ENCODE data around the gene IFNE.

DNA sequence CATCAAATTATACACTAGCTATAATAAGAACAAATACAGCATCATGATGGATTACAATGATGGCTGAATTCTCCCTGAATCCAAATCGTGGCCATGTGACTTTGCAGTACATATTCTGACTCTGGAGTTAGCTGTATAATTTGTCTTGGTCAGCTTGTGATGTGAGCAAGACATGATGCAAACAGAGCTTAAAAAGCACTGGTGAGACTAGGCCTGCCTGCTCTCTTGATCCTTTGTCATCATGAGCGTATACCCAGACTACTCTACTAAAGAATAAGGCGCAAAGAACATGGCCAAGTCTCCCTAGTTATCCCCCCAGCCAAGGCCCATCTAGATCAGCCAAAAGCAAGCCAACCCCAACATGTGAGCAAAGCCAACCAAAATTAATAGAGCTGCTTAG, 34.7 kb upstream of the IFNE start:
- TF ChIP-seq, protein P1, sequence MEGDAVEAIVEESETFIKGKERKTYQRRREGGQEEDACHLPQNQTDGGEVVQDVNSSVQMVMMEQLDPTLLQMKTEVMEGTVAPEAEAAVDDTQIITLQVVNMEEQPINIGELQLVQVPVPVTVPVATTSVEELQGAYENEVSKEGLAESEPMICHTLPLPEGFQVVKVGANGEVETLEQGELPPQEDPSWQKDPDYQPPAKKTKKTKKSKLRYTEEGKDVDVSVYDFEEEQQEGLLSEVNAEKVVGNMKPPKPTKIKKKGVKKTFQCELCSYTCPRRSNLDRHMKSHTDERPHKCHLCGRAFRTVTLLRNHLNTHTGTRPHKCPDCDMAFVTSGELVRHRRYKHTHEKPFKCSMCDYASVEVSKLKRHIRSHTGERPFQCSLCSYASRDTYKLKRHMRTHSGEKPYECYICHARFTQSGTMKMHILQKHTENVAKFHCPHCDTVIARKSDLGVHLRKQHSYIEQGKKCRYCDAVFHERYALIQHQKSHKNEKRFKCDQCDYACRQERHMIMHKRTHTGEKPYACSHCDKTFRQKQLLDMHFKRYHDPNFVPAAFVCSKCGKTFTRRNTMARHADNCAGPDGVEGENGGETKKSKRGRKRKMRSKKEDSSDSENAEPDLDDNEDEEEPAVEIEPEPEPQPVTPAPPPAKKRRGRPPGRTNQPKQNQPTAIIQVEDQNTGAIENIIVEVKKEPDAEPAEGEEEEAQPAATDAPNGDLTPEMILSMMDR (IDR thresholded peaks at IDR 0.05), result no peak
- TF ChIP-seq EP300 (IDR thresholded peaks at IDR 0.05) (no peak), POLR2AphosphoS5 (IDR thresholded peaks at IDR 0.05) (no peak), POLR2A (IDR thresholded peaks at IDR 0.05) (no peak)

All from stomach (tissue), 4 donors.